Stimulated activated CD4-positive, alpha-beta T cell treated with anti-CD3 and anti-CD28 coated beads, Interleukin-15, amount 100 ng/mL, for 48 hours (primary cell): ENCODE results near the gene GRK5.
"Not testable (repeated sequence)": the region's sequence is repeated elsewhere in the genome, so short reads cannot be mapped to it uniquely, and the experiment has no call there.

Experiments used
- DNase-seq, 2 donors: peaks; one replicate each; pipeline ENCODE4 v3.0.0-alpha.2; 2020; ENCODE audit warnings: low read depth in 2 of 2

GRK5 gene

GRCh38 chr10:119457966-119458766, 250.8 kb downstream of the GRK5 start:
- no peak for DNase-seq

GRCh38 chr10:119459681-119460340, 252.4 kb downstream of the GRK5 start:
- no peak for DNase-seq

- no peak for DNase-seq
Observed at GRCh38 chr10:119460369-119461195, 253.2 kb downstream of the GRK5 start.

- DNase-seq = no peak
Observed at GRCh38 chr10:119461380-119461779, 254.0 kb downstream of the GRK5 start.

GRCh38 chr10:119461923-119462322, 254.6 kb downstream of the GRK5 start:
- no peak for DNase-seq

- DNase-seq = no peak
Observed at GRCh38 chr10:119462773-119463172, 255.4 kb downstream of the GRK5 start.

- not testable (repeated sequence) for DNase-seq
Observed at GRCh38 chr10:119463195-119463594, 255.8 kb downstream of the GRK5 start.

GRCh38 chr10:119465085-119465484, 257.7 kb downstream of the GRK5 start:
- DNase-seq = no peak

GRCh38 chr10:119466076-119466475, 258.7 kb downstream of the GRK5 start:
- DNase-seq = no peak

GRCh38 chr10:119466655-119467054, 259.3 kb downstream of the GRK5 start:
- DNase-seq = peak in 1 of 2 donors; percentile 21

- no peak for DNase-seq
Observed at GRCh38 chr10:119468542-119469324, 261.4 kb downstream of the GRK5 start.

- no peak for DNase-seq
Observed at GRCh38 chr10:119469325-119469707, 261.9 kb downstream of the GRK5 start.

GRCh38 chr10:119469846-119470245, 262.5 kb downstream of the GRK5 start:
- no peak for DNase-seq

- no peak for DNase-seq
Observed at GRCh38 chr10:119470920-119471702, 263.7 kb downstream of the GRK5 start.

GRCh38 chr10:119473771-119474170, 266.4 kb downstream of the GRK5 start:
- no peak for DNase-seq

GRCh38 chr10:119474606-119475005, 267.2 kb downstream of the GRK5 start:
- no peak for DNase-seq

- no peak for DNase-seq
Observed at GRCh38 chr10:119477444-119477843, 270.1 kb downstream of the GRK5 start.

GRCh38 chr10:119478111-119478802, 270.9 kb downstream of the GRK5 start:
- DNase-seq = no peak

- DNase-seq = no peak
Observed at GRCh38 chr10:119478811-119479341, 271.5 kb downstream of the GRK5 start.

GRCh38 chr10:119479532-119479931, 272.2 kb downstream of the GRK5 start:
- DNase-seq = no peak
